NT2/D1 (cell line): ENCODE data around the gene DHX32.

ENCODE experiments used
- YY1 ChIP-seq: IDR thresholded peaks from 2 replicates; pipeline ENCODE4 v1.6.1; 2011; ENCODE audit not compliant: insufficient read length, insufficient read depth
- ZNF274 ChIP-seq: IDR thresholded peaks from 2 replicates; pipeline ENCODE4 v1.6.1; 2011; ENCODE audit warnings: mild to moderate bottlenecking, low read depth, low read length

DNA sequence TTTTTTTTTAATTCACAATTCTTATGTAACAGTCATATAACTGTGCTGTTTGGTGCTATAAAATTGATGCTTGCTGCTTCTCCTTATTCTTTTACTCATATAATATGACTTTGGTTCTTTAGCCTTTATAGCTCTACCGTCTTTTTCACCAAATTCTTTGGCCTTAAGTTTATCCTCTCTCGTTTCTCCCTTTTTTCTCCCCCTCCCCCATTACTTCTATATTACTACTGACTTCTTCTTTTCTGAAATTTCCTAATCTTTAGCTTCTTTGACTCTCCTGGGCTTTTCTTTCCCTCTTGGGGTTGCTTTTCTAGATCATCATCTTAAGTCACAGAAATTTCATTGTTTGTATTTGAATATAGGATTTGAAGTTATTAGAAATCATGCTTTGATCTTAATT lies 54.0 kb downstream of the DHX32 start:
- no peak for TF ChIP-seq ZNF274
- TF ChIP-seq YY1 = no peak
